ENCODE data around the gene CNGA2.

Gene CNGA2

DNA sequence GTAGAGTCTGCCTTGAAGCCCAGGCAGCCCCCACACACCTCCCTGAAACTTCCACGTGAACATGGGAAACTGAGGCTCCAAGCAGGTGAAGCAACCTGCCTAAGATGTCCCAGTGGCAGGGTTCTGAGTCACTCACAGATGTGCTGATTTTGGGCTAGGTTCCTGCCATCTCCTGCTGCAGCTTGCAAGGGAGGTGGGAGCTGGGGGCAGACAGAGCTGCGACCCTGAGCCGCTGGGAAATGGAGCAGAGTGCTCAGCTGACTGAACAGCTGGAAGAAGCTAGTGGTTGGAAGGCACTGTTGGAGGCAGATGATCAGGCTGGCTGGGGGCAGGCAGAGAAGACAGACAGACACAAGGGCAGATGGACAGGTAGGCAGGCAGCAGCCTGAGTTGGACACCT is 22.3 kb upstream of the CNGA2 start:
- DNase-seq (ENCODE audit: low spot score): no peak

- no peak for DNase-seq (ENCODE audit: low spot score)
Measured at GRCh38 chrX:151713849-151714248, 20.7 kb upstream of the CNGA2 start.

DNA sequence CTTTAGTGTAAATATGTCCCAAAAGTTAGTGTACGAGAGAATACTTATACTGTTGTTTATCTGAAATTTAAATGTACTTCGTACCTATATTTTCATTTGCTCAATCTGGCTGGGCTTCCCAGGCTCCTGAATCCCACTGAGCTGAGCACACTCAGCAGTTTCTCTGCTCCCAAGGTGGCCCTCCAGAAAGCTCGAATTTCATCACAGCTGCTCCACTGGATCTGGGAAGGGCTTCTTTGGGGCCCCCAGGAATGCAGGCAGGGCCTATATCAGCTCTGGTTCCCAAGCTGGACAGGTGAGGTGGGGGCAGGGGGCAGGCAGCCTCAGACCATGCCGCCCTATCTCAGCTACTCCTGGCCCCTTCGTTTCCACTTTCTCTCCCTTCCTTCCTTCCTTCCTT is 20.2 kb upstream of the CNGA2 start:
- no peak for DNase-seq (ENCODE audit: low spot score)

DNA sequence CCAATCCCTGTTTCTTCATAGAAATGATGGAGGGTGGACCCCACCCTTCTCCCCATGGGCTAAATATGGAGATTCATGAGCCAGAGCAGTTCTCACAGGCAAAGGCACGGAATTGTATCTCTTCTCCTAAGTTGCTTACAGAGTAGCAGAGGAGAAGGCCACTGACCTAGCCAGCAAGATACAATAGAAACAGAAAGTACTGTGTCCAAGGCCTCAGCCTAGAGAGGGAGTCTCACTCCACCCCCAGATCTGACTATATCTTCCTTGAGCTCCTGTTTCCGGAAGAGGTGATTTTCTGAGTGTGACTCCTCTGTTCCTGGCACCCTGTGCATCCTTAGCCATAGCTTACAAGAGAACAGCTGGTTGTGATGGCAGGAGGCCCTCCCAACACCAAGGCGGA is 18.8 kb upstream of the CNGA2 start, which contains the start of gene FATE1:
Gene FATE1, plus strand, starts transcription at position 284 of the 400 bp plus-strand sequence. Its CDS starts 85 bp downstream, at position 369.
- no peak for DNase-seq (ENCODE audit: low spot score)

- no peak for DNase-seq (ENCODE audit: low spot score)
Measured at GRCh38 chrX:151722241-151722846, 12.2 kb upstream of the CNGA2 start.

DNA sequence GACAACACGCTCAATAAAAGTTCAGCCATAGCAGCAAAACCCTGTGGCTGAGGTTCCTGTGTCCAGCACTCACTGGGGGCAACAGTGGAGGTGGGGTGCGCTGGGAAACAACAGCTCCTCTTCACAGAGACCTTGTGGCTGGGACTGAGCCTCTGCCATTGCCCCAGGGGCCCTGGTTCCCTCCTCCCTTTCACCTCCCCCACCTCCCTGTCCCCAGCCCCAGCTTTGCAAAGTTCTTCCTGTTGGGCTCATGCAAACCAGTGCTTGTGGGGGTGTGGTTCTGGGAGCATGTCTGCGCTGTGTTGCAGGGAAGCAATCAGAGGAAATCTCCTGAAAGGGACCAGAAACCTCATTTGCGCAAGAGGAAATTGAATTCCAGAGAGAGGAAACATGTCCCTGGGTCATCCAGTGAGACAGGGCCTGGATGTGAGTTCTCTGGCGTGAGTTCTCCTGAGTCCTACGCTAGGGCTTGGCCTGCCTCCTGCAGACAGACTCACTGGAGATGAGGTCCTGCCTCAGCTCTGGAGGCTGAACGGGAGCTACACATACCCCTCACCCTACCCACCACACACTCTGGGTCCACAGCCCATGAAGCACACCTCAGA is 11.3 kb upstream of the CNGA2 start:
- no peak for DNase-seq (ENCODE audit: low spot score)

DNA sequence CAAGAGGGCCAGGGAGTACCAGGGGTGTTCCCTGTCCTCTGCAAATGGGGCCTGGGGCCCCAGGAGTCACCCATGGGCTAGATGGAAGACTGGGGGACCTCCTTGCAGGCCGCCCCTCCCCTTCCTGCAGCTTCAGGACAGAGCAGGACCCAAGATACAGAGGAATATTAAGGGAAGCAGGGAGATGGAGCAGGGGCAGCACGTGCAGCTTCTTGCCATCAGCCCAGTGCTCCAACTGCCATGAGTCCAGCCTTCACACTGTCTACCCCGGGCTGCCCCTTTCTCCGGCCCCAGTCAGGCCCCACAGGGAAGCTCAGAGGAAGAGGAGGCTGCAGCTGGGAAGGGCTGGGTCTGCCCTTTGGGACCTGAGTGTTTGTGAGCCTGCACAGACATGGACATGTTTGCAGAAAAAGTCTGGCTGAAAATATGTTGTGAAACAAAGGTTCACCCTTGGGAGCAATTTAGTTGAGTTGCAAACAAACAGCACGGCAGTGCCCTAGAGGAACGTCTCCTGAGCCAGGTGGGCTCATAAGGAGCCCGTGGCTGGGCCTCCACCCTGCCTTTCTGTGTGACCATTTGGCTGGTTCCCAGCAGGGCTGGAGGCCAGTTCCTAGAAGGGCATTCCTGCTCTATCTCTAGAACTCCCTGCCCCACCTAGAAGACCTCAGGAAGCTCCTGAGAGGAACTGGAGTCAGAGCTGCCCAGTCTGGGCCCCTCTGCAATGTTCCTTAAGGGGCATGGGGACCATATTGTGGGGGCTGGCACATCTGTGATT is 9.8 kb upstream of the CNGA2 start:
- DNase-seq (ENCODE audit: low spot score): no peak

DNA sequence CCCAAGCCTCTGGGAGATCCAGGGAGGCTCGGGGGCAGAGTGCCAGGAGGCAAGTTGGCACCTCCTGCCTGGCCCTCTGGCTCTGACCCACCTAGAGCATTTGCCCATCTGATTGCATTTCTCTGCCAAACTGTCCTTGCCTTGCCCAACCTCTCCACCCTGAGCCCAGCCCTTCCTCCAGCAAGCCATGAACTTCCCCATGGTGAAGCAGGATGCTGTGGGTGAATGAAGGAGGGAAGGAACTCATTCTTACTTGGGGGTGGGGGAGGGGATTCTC is 9.3 kb upstream of the CNGA2 start:
- DNase-seq (ENCODE audit: low spot score): no peak

GRCh38 chrX:151726751-151727150 is 7.8 kb upstream of the CNGA2 start:
- DNase-seq (ENCODE audit: low spot score): no peak

DNA sequence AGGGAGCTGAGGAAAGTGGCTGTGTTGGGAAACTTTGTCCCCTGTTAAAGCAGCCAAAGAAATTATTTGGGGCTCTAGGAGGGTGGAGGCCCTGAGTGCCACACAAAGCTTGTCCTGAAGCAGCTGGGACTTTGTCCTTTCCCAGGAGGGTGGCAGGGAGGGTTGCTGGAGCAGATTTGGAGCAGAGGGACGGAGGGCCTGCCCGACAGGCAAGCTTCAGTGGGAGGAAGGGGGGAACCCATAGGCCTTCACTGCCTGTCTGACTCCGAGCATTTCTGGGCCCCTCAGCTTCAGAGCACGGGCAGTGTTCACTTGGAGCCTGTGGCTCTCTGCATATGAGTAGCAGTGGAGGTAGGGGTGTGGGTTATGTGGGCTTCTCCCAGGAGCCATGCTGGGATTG is 7.2 kb upstream of the CNGA2 start:
- no peak for DNase-seq (ENCODE audit: low spot score)

DNA sequence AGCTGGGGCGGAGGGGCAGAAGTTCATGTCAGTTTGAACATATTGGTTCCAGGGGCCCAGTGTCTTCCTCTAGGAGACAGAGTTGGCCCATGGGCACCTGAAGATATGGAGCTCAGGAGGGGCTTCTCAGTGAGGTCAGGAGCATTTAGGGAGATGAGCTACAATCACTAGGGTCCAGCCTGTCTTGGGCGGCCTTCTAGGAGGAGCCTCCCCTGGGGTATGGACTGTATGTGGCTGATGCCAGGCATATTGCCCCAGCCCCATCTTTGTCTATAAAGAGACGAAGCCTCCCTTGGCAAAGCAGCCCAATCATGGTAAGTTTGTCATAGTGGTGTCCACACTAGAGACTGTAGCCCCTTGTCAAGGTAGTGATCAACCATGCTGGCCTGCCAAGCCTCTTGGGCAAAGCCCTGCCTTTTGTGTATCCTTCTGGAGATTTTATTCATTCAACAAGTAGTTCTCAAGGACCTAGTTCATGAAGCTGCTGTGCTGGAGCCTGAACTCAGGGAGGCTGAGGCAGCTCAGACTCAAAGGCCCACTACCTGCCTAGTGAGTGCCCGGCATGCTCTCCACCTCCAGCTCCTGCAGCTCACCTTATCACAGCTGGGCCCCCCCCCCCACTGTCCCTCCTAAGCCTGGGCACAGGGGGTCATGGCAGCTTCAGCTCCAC is 5.4 kb upstream of the CNGA2 start:
- no peak for DNase-seq (ENCODE audit: low spot score)

- no peak for DNase-seq (ENCODE audit: low spot score)
Measured at GRCh38 chrX:151735219-151735618, 673 bp downstream of the CNGA2 start.

- DNase-seq (ENCODE audit: low spot score): no peak
Measured at GRCh38 chrX:151736685-151737084, 2.1 kb downstream of the CNGA2 start.

GRCh38 chrX:151737494-151737893 is 2.9 kb downstream of the CNGA2 start:
- no peak for DNase-seq (ENCODE audit: low spot score)

DNA sequence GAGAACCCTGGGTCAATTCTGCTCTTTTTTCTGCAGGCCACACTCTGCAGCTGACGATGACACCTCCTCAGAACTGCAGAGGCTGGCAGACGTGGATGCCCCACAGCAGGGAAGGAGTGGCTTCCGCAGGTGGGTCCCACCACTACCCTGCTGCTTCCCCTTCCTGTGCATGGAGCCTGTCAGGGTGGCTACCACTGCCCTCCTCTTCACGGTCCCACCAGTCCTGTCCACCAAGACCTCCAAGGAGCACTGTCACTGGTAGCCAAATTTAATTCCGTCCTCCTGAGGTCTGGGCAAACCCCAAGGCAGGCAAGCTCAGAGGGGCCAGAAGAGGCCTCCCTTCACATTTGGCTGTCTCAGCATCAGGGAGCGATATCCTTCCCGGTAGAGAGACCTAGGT is 4.2 kb downstream of the CNGA2 start:
- no peak for DNase-seq (ENCODE audit: low spot score)

GRCh38 chrX:151741606-151742005 is 7.1 kb downstream of the CNGA2 start:
- no peak for DNase-seq (ENCODE audit: low spot score)

DNA sequence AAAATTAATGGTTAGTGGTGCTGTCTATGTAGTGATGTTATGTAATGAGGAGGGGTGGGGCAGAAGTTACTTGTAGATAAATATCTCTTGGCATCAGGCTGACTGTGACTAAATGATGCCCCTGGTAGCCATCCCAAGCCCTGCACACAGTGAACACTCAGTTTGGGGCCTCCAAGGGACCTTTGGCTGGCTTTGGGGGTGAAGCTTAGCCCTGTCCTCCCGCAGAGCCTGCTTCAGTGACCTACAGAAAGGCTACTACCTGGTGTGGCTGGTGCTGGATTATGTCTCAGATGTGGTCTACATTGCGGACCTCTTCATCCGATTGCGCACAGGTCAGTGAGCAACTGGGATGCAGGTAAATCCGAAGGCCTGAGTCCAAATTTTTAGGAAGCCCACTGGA is 7.8 kb downstream of the CNGA2 start:
- no peak for DNase-seq (ENCODE audit: low spot score)

DNA sequence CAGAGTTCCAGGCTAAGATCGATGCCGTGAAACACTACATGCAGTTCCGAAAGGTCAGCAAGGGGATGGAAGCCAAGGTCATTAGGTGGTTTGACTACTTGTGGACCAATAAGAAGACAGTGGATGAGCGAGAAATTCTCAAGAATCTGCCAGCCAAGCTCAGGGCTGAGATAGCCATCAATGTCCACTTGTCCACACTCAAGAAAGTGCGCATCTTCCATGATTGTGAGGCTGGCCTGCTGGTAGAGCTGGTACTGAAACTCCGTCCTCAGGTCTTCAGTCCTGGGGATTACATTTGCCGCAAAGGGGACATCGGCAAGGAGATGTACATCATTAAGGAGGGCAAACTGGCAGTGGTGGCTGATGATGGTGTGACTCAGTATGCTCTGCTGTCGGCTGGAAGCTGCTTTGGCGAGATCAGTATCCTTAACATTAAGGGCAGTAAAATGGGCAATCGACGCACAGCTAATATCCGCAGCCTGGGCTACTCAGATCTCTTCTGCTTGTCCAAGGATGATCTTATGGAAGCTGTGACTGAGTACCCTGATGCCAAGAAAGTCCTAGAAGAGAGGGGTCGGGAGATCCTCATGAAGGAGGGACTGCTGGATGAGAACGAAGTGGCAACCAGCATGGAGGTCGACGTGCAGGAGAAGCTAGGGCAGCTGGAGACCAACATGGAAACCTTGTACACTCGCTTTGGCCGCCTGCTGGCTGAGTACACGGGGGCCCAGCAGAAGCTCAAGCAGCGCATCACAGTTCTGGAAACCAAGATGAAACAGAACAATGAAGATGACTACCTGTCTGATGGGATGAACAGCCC is 9.3 kb downstream of the CNGA2 start:
- no peak for DNase-seq (ENCODE audit: low spot score)

GRCh38 chrX:151745651-151746050 is 11.1 kb downstream of the CNGA2 start:
- no peak for DNase-seq (ENCODE audit: low spot score)

GRCh38 chrX:151746502-151746901 is 12.0 kb downstream of the CNGA2 start:
- DNase-seq (ENCODE audit: low spot score): no peak

DNA sequence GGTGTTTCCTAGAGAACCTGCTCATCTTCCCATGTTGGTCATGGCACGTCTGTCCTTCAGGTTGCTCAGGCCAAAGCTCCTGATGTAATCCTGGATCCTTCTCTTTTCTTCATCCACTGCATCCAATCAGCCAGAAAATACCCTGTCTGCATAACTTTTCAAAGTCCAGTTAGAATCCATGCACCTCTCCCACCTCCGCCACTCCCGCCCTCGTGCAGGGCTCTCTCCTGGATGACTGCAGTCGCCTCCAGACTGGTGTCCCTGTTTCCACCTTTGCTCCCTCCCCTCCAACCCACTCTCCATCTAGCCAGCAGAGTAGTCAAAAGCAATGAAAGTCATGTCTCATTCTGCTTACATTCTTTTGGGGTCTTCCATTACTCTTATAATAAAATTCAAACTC is 16.0 kb downstream of the CNGA2 start:
- DNase-seq (ENCODE audit: low spot score): no peak

DNA sequence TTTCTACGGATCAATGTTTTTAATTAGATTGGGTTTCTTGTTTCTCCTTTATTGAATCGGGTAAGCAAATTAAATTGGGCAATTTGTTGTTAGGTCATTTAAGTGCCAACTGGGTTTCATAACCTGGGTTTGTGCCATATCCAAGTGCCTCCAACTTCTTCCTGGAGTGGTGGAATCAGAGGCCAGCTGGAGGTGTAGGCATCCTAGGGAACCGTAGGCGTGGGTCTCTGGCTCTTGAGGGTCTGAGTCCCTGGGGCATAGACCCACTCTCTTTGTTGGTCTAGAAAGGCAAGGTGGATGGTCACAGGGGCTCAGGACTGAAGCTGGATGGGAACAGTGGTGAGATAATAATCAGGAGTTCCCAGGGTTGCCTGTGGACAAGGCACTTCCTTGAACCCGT is 18.3 kb downstream of the CNGA2 start:
- no peak for DNase-seq (ENCODE audit: low spot score)
